ENCODE data around the gene MCC. TPM values are rescaled to one million over a fixed set of nuclear protein-coding genes. Genes with fewer than 3 reads are reported as not detected.
"Not testable (repeated sequence)": the region's sequence is repeated elsewhere in the genome, so short reads cannot be mapped to it uniquely, and the experiment has no call there.

Gene MCC
- total RNA-seq, 1 experiment from 2014 or later: 8.1 TPM

DNA sequence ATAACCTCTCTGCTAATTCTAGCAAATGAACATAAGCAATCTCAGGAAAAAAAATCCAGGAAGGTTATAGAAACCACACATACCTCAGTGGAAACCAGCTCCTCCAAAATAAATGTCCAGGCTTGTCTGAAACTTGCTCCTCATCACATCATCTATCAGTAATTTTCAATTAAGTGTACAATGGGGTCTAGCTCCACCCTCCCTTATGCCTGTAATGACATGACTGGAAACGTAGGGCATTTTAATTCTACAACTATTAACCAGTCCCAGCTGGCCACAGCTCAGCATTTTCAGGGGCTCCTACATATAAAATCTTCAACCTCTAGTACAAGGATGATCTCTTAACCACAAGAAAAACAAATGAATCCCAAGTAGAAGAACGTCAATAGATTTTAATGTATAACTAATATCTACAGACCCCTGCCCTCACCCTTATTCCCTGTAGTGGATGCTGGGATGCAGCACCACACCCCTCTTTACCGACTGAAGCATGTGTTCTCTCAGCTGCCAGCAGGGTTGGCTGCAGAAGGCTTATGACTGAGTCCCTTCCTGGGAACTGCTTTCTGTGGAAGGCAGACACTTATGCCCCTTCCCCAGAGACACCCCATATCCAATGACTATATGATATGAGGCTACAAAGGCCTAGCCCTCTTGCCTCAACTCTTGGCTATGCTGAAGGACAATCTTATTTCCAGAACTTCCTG, 60.2 kb downstream of the MCC start:
- no peak for DNase-seq (ENCODE audit: low read depth)

DNA sequence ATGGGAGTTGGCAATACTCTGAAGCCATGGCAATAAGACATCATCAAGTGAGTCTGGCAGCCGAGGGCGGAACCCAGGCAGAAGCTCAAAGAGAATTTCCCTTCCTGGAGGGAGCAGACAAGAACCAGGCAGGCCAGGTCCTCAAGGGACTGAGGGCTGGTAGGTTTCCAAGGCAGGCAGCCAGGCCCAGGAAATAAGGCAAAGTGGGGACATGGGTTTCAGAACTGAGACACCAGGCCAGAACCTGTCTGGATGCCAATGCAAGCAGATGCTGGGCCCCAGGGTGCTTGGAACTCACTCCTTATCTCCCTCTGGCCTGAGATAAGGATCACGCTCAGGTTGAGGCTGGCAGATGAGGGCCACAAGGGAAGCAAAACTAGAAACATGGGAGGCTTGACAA, 62.3 kb downstream of the MCC start:
- no peak for DNase-seq (ENCODE audit: low read depth)

DNA sequence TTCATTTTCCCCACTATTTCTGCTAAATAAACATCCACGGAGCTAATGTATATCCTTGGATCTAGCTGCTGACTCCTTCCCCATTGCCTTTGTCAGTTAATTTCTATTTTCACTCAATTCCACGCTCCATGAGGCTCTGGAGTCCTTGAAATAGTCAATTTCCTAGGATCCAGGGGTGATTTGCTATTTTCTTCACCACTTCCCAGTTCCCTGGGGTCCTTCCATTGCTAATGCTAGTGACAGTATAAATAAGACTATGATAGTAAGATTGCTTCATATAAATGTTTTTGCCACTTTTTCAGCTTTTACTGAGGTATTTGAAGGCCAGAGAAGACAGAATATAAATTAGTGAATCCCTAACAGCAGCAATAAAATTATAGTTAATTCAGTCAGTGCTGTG, 66.6 kb downstream of the MCC start:
- DNase-seq (ENCODE audit: low read depth): no peak

DNA sequence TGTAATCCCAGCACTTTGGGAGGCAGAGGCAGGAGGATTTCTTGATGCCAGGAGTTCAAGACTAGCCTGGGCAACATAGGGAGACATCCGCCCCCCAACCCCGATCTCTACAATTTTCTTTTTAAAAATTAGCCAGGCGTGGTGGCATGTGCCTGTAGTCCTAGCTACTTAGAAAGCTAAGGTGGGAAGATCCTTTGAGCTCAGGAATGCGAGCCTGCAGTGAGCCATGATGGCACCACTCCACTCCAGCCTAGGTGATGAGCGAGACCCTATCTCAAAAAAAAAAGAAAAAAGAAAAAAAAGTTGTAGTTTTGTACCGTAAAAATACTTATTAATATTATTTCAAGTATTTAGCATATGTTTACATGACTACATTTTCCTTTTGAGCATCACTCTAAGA, 82.7 kb downstream of the MCC start:
- DNase-seq (ENCODE audit: low read depth): no peak

DNA sequence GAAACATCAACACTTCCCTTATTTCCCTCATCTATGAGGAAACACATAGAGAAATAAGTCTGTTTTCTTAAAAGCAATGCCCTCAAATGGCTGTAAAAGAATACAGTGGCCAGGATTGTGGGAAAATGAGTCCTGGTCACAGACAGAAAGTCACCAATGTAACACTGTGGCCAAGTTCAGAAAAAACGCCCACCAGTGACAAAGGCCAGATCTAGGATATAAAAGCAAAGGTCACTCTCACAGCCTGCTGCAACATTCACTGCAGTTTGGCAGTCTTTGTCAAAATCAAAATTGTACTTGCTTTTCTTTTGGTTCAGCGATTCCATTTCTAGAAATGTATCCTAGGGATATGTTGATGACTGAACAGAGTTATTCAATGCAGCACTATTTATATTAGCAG, 84.0 kb downstream of the MCC start:
- no peak for DNase-seq (ENCODE audit: low read depth)

DNA sequence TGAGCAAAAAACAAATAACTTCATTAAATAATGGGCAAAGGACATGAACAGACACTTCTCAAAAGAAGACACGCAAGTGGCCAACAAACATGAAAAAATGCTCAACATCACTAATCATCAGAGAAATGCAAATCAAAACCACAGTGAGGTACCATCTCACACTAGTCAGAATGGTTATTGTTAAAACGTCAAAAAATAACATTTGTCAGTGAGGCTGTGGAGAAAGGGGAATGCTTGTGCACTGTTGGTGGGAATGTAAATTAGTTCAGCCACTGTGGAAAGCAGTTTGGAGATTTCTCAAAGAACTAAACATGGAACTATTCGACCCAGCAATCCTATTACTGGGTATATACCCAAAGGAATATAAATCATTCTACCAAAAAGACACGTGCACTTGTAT, 90.3 kb downstream of the MCC start:
- DNase-seq (ENCODE audit: low read depth): not testable (repeated sequence)

DNA sequence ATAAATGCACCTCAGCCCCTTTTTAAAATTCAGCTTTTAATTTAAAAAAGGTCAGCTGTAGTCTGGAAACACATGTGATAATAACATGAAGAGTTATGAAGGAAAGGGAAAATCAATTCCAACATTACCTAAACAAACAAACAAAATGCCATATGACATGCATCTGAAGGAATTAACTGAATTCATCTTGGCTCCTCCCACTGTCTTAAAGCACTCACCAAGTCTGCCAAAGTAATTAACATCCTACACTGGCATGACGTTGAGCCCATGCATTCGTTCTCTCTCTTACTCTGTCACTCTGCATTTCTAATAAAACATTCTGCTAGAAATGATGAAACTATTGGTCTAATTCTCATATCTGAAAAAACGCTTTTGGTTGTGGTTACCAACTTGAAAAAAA, 91.2 kb downstream of the MCC start:
- DNase-seq (ENCODE audit: low read depth): no peak

DNA sequence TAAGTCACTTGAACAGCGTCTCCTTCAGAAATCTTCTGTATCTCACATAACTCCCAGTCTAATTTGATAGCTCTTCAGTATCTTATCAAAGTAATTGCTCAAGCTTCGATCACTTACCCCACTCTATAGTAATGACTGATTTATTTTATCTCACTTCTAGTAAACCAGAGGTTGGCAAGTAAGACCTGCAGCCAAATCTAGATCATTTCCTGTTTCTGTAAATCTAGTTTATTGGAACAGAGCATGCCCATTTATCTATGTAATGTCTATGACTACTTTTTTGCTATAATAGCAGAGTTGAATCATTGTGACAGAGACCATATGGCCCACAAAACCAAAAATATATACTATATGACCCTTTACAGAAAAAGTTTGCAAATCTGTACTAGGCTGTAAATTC, 93.6 kb downstream of the MCC start:
- no peak for DNase-seq (ENCODE audit: low read depth)

DNA sequence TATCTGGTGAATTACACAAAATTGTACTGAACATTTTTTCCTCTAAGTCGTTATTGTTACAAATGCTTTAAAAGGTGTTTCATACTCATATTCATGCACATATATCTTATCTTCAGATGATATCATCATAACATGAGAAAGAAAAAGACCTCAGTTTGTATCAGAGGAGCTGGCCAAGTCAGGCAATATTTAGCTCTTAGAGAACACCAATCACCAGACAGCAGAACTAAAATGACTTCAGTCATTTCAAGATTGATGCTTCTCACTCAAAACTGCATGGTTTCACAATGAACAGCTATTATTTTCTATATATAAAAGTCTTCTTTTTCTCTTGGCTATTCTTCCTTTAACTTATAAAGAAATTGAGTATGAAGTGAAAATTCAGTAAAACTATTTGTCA, 98.0 kb downstream of the MCC start:
- no peak for DNase-seq (ENCODE audit: low read depth)

DNA sequence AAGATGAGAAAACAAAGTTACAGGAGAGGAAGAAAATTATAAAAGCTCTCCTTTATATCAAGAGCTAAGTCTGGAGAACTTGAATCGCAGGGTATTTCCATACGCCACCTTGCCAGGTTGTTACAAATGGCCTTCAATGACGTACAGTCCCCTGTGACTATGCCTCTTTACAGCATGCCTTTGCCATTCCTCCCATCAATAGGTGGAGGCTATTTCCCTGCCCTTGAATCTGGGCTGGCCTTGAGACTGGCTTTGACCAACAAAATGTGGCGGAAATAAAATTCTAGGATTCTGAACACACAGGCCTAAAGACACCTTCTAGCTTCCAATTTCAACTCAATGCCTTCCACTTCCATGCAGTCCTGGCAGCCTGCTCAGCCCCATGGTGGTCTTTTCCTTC, 99.1 kb downstream of the MCC start:
- DNase-seq (ENCODE audit: low read depth): no peak

DNA sequence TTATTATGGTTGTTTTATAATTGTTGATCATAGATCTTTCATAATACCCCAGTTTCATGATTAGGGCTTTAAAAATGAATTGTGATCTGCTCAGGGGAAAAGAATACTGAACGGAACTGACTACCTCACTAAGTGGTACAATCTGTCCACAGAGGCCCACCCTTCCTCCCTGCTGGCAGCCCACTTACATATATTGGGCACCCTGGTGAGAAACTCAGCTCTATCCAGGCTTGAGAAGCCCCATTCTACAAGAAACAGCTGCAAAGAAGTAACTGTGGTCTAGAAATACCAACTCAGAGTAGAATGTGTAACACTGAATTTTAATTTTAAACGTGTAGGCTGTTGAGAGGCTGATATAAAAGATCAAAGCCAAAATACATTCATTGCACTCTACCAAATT, 100.4 kb downstream of the MCC start:
- no peak for DNase-seq (ENCODE audit: low read depth)

DNA sequence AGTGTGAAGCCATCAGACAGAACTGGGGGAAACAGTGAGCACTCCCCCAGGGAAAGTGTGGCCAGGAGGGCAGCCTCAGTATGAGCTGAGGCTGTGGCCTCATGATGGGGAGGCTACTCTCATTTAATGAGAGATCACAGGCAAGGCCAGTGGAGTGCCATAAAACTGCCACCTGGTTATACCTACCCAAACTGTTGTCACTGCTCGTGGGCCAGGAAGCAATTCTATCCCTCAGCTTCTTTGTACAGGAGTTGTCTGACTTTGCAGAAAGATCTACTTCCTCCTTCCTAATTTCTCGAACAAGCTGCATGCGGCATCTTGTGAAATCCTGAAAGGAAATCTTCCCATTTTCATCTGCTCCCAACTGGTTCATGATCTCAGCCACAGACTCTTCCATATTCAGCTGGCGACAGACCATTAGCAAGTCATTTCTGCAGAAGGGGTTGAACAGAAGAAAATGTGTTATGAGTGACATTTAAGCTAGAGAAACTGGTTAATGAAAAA, 103.4 kb downstream of the MCC start:
- no peak for DNase-seq (ENCODE audit: low read depth)

DNA sequence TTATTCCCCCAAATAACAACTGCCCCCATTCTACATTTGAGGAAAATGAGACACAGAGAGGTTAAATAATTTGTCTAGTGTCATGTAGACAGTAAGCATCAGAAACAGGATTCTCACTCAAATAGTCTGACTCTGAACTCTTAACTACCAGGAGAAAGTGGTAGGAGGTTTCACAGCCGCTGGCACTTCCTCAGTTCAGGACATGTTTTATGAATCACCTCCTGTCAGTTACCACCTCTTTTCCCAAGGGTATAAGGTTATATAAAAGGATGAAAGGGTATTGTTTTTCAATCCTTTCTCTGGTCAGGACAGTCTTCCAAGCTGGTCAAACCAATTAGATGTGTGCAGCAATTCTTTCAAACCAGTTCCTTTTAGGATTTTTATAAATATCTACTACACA, 105.5 kb downstream of the MCC start:
- DNase-seq (ENCODE audit: low read depth): peak; percentile 73

DNA sequence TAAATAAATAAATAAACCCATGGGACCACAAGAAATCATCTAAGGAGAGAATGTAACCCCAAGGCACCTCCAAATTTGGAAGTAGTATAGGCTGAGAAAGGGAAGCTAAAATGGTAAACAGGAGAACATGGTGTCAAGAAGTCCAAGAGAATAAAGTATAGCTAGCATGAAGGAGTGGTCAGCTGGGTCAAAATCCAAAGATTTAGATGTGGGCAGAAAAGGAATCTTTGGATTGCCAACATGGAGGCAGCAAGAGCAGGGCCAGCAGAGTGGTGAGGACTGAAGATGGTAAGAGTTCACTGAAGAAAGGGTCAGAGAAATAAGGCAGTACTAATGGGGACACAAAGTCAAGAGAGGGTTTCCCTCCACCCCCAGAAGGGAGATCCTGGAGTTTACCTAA, 106.5 kb downstream of the MCC start:
- DNase-seq (ENCODE audit: low read depth): no peak

DNA sequence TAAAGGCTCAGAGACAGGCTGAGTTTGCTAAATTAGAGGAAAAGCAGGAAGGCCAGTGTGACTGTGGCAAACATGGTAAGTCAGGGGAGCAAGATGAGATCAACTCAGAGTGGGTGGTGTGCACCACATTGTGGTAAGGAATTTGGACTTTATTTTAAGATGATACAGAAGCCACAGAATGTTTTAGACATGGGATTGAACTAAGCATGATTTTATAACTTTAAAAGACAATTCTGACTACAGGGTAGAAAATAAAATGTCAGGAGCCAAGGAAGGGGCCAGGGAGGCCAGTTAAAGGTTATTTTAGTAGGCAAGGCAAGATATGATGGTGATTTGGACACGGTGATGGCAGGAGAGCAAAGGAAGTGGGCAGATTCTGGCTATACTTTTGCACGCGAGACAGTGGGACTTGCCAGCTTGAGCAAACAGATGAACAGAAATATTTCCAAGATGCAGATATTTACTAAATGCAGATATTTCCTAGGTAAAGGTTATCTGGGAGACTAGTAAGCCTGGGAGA, 107.4 kb downstream of the MCC start:
- DNase-seq (ENCODE audit: low read depth): no peak

DNA sequence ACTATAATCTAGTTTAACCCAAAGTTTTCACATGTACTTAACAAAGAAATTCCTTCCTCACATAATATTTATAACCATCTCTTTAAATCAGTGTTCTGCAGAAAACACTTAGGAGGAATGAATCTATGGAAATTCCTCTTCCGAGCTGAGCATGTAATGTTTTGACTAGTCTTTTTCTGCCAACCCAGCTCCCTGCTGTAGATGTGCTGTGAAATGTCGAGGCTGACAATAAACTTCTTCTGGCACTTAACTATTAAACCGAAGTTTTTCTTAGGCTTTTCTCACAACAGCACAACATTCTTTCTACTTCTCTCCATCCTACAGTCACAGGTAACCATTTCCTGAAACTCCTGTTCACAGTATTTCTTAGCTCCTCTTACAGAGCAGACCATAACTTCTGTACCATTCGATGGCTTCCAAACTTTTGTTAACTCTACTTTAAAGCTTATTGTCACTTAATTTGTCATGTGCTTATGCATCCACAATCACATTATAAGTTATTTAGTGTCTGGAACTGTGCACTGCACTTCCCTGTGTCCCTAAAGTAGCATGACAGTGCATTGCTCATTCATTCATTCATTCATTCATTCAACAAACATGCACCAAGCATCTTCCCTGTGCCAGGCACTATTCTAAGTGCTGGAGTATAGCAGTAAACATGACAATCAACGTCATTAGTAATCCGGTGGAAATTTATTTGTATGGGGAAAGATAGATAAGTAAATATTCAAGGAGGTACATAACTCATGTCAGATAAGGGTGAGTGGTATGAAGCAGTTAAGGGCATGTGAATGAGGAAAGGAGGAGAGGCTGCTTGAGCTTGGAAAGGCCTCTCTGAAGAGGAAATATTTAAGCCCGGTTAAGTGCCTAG, 108.1 kb downstream of the MCC start:
- DNase-seq (ENCODE audit: low read depth): no peak

DNA sequence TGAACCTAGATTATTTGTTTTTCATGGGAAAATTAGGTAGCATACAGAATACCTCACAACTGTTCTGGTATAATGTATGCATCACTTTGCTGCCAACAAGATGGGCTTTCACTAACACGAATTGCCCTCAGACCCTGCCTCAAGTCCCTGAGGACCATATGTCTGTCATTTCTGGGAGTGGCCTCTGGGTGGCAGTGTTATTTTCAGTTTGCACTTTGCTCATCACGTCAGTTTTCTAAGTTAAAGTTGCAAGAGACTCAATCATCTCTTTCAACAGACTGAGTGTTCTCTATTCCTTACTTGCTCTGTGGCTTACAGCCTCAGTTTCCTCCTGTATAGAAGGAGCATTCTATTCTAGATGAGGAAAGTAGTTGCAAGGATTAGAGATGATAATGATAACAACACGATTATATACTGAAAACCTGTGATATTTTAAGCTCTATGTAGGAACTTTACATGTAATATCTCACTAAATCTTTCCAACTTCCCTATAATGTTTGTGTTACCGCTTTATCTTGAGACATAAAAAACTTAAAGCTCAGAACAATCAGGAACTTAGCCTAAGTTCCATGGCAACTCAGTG, 109.2 kb downstream of the MCC start:
- DNase-seq (ENCODE audit: low read depth): peak; percentile 54

DNA sequence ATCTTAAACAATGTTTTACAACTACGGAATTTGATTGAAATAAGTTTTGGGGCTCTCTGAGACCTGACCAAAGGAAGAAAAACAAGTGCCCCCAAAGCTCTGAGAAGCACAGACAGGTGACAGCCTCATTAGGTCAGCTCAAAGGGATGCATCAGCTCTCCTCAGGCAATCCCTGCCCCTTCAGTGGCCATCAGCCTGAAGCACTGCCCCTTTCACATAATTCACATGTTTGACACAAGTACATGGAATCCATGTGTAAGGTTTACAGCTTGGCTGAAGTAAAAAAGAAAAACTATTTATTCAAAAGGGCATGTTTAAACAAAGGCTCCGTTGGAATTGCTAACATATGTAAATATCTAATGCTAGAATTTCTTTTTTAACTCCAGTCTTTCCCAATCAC, 109.7 kb downstream of the MCC start:
- DNase-seq (ENCODE audit: low read depth): no peak

DNA sequence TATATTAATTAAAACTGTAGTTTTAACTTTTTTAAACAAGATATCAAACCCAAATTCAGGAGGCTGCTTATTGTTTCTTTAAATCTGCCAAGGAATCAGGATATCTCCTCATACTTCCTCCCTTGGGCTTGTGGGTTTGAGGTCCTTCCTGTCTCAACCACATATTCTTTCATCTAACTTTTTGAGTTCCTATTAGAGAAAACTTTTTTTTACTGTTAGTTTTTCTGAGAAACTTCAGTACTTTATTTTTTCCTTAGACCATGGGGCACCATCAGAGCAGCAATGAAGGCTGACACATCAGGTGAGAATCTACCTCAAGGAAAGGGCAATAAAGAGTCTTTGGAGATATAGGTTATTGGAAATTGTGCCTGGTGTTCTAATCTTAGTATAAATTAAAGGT, 110.2 kb downstream of the MCC start:
- DNase-seq (ENCODE audit: low read depth): peak; percentile 43

DNA sequence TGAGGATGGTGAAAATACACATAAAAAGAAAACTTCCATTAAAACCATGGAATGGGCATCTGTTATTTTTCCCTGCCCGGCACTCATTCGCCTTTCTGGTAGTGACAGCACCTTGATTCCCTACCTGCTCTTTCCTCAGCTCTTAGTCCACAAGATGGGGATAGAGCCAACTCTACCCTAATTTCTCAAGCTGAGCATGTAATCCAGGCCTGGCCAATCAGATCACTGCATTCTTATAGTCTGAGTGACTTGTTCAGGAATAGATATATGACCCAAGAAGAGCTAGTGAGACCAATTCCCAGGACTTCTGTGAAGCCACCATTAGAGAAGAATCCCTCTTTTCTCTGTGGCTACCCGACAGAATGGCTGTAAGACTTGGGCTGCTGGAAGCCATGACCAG, 111.6 kb downstream of the MCC start:
- no peak for DNase-seq (ENCODE audit: low read depth)

DNA sequence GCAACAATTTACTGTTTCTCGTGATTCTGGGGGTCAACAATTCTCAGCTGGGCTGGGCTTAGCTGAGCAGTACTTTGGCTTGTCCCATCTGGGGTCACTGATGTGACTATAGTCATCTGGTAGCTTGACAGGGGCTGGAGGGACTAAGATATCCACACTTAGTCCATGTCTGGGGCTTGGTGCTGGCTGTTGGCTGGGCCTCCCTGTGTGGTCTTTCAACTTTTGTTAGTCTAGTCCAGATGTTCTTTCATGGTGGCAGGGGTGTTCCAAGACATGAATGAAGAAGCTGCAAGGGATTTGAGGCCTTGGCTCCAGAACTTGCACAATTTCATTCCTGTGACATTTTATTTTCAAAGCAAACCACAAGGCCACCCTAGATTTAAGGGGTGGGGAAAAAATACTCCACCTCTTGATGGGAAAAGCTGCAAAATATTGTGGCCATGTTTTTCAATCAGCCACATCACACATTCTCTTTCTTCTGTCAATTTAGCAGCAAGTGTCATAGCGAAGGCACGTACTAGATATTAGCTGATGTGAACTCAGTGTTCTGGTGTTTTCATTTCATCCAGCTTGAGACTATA, 112.7 kb downstream of the MCC start:
- no peak for DNase-seq (ENCODE audit: low read depth)

DNA sequence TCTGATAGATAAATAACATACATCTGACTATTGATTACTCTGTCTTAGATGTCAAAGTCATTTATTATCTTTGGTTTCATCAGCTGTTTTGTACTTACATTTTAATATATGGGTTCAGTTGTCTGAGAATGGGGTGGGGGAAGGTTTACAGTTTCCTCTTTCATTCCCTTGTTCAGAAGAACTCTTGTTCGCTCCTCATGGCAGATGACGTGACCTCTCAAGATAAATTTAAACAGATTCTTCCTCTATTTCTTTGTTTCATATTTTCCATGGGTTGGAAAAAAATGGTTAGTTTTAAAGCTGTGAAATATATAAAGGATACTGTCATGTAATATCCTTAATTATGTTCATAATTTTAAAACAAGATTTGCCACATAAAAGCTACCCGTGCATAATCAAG, 114.8 kb downstream of the MCC start:
- DNase-seq (ENCODE audit: low read depth): no peak
